HEK293T (cell line): ENCODE data around the gene SIGLEC7.

ENCODE experiments used
- CTCF ChIA-PET: fragments of 350-600 bp; formaldehyde crosslinking; extraction: SDS; loops from one replicate; lab custom pipeline; 2021; ENCODE audit warnings: antibody characterized with exemption, inconsistent platforms; lab: Yijun Ruan, JAX
- POLR2A ChIA-PET: fragments of 350-600 bp; formaldehyde crosslinking; extraction: SDS; loops from one replicate; lab custom pipeline; 2020; ENCODE audit warnings: antibody characterized with exemption, inconsistent platforms; lab: Yijun Ruan, JAX
- DNase-seq: peaks from one replicate; pipeline ENCODE4 v3.0.0; 2012; ENCODE audit warnings: mixed read lengths; ENCODE audit errors: extremely low spot score
- ARNT ChIP-seq: fragments of 450-650 bp; IDR thresholded peaks from 2 replicates; pipeline ENCODE4 v1.6.1; 2017; ENCODE audit warnings: mild to moderate bottlenecking
- BHLHE40 ChIP-seq: fragments of 450-650 bp; IDR thresholded peaks from 2 replicates; pipeline ENCODE4 v1.6.1; 2016; ENCODE audit warnings: mild to moderate bottlenecking, moderate library complexity, borderline replicate concordance
- CTBP1 ChIP-seq: fragments of 450-650 bp; IDR thresholded peaks from 2 replicates; pipeline ENCODE4 v1.6.1; 2016; ENCODE audit warnings: borderline replicate concordance
- ELF4 ChIP-seq: fragments of 450-650 bp; IDR thresholded peaks from 2 replicates; pipeline ENCODE4 v1.6.1; 2017; ENCODE audit warnings: antibody characterized with exemption
- FOXA1 ChIP-seq: fragments of 450-650 bp; IDR thresholded peaks from 2 replicates; pipeline ENCODE4 v1.6.1; 2016; ENCODE audit warnings: mild to moderate bottlenecking
- FOXK2 ChIP-seq: fragments of 450-650 bp; IDR thresholded peaks from 2 replicates; pipeline ENCODE4 v1.6.1; 2016; ENCODE audit warnings: mild to moderate bottlenecking
- FOXM1 ChIP-seq: fragments of 450-650 bp; IDR thresholded peaks from 2 replicates; pipeline ENCODE4 v1.6.1; 2017; ENCODE audit warnings: mild to moderate bottlenecking, borderline replicate concordance
- HDGF ChIP-seq: fragments of 450-650 bp; IDR thresholded peaks from 2 replicates; pipeline ENCODE4 v1.6.1; 2017; ENCODE audit warnings: antibody characterized with exemption, borderline replicate concordance
- L3MBTL2 ChIP-seq: fragments of 450-650 bp; conservative IDR thresholded peaks from 2 replicates; pipeline ENCODE4 v1.6.1; 2016; ENCODE audit warnings: mild to moderate bottlenecking
- LEF1 ChIP-seq: fragments of 450-650 bp; IDR thresholded peaks from 2 replicates; pipeline ENCODE4 v1.6.1; 2017; ENCODE audit warnings: mild to moderate bottlenecking, borderline replicate concordance
- NFRKB ChIP-seq: fragments of 450-650 bp; IDR thresholded peaks from 2 replicates; pipeline ENCODE4 v1.6.1; 2016; ENCODE audit warnings: mild to moderate bottlenecking, moderate library complexity
- SP1 ChIP-seq: fragments of 450-650 bp; IDR thresholded peaks from 2 replicates; pipeline ENCODE4 v1.6.1; 2017
- SUZ12 ChIP-seq: fragments of 450-650 bp; IDR thresholded peaks from 2 replicates; pipeline ENCODE4 v1.6.1; 2016; ENCODE audit warnings: mild to moderate bottlenecking
- TARDBP ChIP-seq: fragments of 450-650 bp; IDR thresholded peaks from 2 replicates; pipeline ENCODE4 v1.6.1; 2016
- ZNF384 ChIP-seq: fragments of 450-650 bp; IDR thresholded peaks from 2 replicates; pipeline ENCODE4 v1.6.1; 2016
- TF ChIP-seq, protein P1 (sequence below): fragments of 450-650 bp; IDR thresholded peaks from 2 replicates; pipeline ENCODE4 v1.6.1; 2016

Gene SIGLEC7

DNA sequence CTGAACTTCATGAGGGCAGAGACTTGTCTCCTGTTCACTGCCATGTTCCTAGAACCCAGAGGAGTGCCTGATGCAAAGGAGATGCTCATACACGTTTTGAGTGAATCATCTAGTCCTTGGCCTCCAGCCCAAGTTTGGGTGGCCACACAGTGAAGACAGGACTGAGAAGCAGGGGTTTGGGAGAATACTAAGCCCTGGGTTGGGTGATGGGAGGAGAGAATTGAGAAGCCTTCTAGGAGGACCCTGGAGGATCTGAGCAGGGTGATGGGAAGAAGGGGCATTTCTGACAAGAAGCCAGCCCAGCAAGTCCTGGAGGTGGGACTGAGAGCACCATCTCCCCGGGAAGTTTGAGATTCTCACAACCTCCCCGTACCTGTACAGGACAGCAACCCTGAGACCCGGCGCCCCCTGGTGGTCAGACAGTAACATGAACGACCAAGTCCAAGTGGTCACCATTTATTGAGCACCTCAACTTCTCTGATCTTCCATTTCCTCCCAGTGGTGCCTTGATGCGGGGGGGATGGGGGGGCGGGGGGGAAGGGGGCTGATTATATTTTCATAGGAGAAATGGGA is 44.8 kb upstream of the SIGLEC7 start:
- CTCF ChIA-PET, result interaction anchor here (0.6 to 1.8 kb wide), 3 partner anchors 80 to 607 kb away, joined by 3 to 9 read pairs (median 4); no protein-coding TSS in a partner anchor
- peak; percentile 72 for DNase-seq
- TF ChIP-seq, protein P1, sequence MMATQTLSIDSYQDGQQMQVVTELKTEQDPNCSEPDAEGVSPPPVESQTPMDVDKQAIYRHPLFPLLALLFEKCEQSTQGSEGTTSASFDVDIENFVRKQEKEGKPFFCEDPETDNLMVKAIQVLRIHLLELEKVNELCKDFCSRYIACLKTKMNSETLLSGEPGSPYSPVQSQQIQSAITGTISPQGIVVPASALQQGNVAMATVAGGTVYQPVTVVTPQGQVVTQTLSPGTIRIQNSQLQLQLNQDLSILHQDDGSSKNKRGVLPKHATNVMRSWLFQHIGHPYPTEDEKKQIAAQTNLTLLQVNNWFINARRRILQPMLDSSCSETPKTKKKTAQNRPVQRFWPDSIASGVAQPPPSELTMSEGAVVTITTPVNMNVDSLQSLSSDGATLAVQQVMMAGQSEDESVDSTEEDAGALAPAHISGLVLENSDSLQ, result no peak
- TF ChIP-seq ZNF384, result no peak
- POLR2A ChIA-PET, result no interaction called here

DNA sequence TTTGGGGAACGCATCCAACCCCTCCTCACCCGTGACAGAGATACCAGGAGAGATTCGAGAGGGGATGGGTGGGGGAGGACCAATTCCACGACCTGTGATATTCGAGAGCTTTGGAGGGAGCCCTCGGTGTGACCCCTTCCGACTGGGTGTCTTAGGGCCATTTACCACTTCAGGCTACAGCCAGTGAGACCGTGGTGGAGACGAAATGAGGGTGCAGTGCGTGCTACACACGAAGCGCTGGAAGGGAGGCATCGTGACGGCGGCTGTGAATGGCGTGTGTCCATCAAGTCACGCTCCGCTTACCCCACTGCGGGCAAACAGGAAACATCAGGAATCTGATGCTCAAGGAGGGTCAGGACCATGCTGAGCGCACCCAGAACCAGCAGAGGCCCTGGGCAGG is 44.3 kb upstream of the SIGLEC7 start:
- CTCF ChIA-PET, result no interaction called here
- TF ChIP-seq, protein P1, result no peak
- no peak for TF ChIP-seq SUZ12
- TF ChIP-seq ARNT, result no peak
- no peak for TF ChIP-seq BHLHE40
- no peak for TF ChIP-seq FOXM1
- TF ChIP-seq TARDBP, result no peak
- TF ChIP-seq ELF4, result no peak
- TF ChIP-seq NFRKB, result no peak
- no peak for TF ChIP-seq LEF1

DNA sequence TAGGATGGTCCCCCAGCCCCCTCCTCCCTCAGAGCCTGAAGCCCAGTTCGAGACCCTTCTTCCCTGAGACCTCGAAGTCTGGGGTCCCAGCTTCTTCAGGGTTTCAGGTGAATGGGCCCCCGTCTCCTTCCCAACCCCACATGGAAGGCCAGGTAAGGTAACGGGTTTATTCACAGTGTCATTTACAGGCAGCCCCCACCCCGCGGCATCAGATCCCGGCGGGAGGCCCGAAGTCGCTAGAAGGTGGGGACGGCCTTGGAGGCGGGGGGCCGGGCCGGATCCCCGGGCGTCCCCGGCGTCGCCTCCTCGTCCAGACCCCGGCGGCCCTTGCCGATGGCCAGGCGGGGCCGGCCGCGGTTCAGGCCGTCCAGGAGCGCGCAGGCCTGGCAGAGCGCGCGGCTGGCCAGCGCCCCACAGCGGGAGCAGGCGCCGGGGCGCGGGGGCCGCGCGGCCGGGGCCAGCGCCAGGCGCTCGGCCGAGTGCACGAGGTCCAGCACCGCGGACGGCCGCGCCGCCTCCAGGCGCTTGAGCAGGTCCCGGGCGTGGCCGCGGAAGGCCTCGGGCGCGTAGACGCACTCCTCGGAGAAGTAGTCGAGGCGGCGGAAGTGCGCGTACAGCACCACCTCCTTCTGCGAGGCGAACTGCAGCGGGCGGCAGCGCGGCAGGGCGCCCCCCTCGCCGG is 43.6 kb upstream of the SIGLEC7 start:
- POLR2A ChIA-PET, result no interaction called here
- no peak for DNase-seq
- CTCF ChIA-PET, result no interaction called here
- TF ChIP-seq TARDBP (no peak), LEF1 (no peak), NFRKB (no peak), FOXK2 (no peak), ELF4 (no peak), L3MBTL2 (no peak), SUZ12 (no peak), SP1 (no peak), FOXM1 (no peak), FOXA1 (no peak)
- TF ChIP-seq, protein P1, result no peak

More for the DNA sequence above, 44.3 kb upstream of the SIGLEC7 start:
- DNase-seq, result no peak
- POLR2A ChIA-PET, result no interaction called here

DNA sequence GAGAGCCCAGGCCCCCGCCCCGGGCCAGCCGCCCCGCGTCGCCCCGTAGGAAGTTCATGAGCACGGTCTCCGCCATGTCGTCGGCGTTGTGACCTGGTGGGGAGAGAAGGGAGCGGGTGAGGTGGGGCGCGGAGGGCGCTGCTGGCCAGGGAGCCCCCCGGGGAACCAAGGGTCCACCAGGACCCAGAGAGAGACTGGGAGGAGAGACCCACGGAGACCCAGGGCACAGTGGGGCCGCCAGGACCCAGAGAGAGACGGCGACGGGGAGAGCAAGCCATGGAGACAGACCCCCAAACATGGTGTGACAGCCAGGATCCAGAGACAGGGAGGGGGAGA is 43.1 kb upstream of the SIGLEC7 start:
- no peak for DNase-seq
- CTCF ChIA-PET, result no interaction called here
- TF ChIP-seq ARNT (no peak), SUZ12 (no peak), SP1 (no peak), FOXA1 (no peak), LEF1 (no peak), HDGF (no peak), CTBP1 (no peak), NFRKB (no peak), BHLHE40 (no peak), L3MBTL2 (no peak)
- TF ChIP-seq, protein P1, result no peak
- POLR2A ChIA-PET, result no interaction called here

DNA sequence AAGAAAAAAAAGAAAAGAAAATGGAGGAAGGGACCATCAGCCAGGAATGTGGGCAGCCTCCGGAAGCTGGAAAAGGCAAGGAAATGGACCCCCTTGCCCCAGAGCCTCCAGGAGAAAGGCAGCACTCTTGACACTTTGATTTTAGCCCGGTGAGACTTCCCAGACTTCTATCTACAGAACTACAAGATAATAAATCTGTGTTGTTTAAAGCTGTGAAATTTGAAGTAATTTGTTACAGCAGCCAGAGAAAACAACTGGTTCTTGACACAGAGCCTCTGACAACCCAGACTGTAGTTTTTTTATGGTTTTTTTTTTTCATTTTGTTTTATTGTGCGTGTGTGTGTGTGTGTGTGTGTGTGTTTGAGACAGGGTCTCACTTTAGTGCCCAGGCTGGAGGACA is 41.5 kb upstream of the SIGLEC7 start:
- DNase-seq, result no peak
- CTCF ChIA-PET, result no interaction called here
- TF ChIP-seq SUZ12 (no peak), FOXK2 (no peak), SP1 (no peak), LEF1 (no peak), CTBP1 (no peak), NFRKB (no peak), BHLHE40 (no peak), TARDBP (no peak), ELF4 (no peak), L3MBTL2 (no peak), FOXA1 (no peak), ARNT (no peak), FOXM1 (no peak), ZNF384 (no peak), HDGF (no peak)
- TF ChIP-seq, protein P1, result no peak
- POLR2A ChIA-PET, result no interaction called here
